Immature natural killer cell (primary cell): ENCODE results near the gene CFHR5. TPM values are rescaled to one million over a fixed set of nuclear protein-coding genes. Genes with fewer than 3 reads are reported as not detected.
"Not testable (repeated sequence)": the region's sequence is repeated elsewhere in the genome, so short reads cannot be mapped to it uniquely, and the experiment has no call there.

Experiments used
- DNase-seq, 3 donors: peaks; one replicate each; pipeline ENCODE4 v3.0.0; 2022; ENCODE audit warnings: mixed read lengths in 1 of 3
- H3K27ac Mint-ChIP-seq, 6 donors: one replicate each; pipeline ENCODE4 v1.8.0; 2020; ENCODE audit warnings: mixed read lengths in 6 of 6, mild to moderate bottlenecking in 5 of 6, inconsistent platforms in 4 of 6, moderate library complexity in 3 of 6
- H3K27me3 Mint-ChIP-seq, 3 donors: one replicate each; pipeline ENCODE4 v1.8.0; 2020 to 2021; ENCODE audit warnings: low read depth in 3 of 3, mild to moderate bottlenecking in 3 of 3, mixed read lengths in 3 of 3, moderate library complexity in 3 of 3, inconsistent platforms in 1 of 3
- H3K36me3 Mint-ChIP-seq, 3 donors: one replicate each; pipeline ENCODE4 v1.8.0; 2020; ENCODE audit warnings: mixed read lengths in 3 of 3, inconsistent platforms in 2 of 3, mild to moderate bottlenecking in 2 of 3
- H3K4me1 Mint-ChIP-seq, 2 donors: one replicate each; pipeline ENCODE4 v1.8.0; 2020; ENCODE audit warnings: inconsistent platforms in 2 of 2, mild to moderate bottlenecking in 2 of 2, mixed read lengths in 2 of 2, moderate library complexity in 1 of 2
- H3K4me3 Mint-ChIP-seq, 5 donors: one replicate each; pipeline ENCODE4 v1.8.0; 2020; ENCODE audit warnings: mild to moderate bottlenecking in 5 of 5, mixed read lengths in 5 of 5, inconsistent platforms in 3 of 5, moderate library complexity in 3 of 5
- H3K9me3 Mint-ChIP-seq, 6 donors: one replicate each; pipeline ENCODE4 v1.8.0; 2020; ENCODE audit warnings: mild to moderate bottlenecking in 6 of 6, mixed read lengths in 6 of 6, inconsistent platforms in 4 of 6, moderate library complexity in 3 of 6
- polyA plus RNA-seq, 3 donors: library from polyadenylated mRNA; unstranded; fragments of 300-500 nt; fragmentation: Illumina TruSeq; gene quantifications; one replicate each; pipeline ENCODE4 v1.2.3, GENCODE V29; 2021

The CFHR5 gene
- polyA plus RNA-seq: not detected

GRCh38 chr1:196977278-196977677 lies at the start of gene CFHR5:
Gene CFHR5, plus strand, starts transcription at chr1:196977556. Its CDS starts 109 bp downstream, at chr1:196977665.
- Mint-ChIP-seq H3K9me3 (peaks cover 0 to 3% (median 0%) of the 10 kb centered on the region in 6 donors), H3K36me3 (no peaks in the 10 kb centered on the region), H3K4me3 (no peak within 1 kb of the TSS), H3K27me3 (peaks cover 0 to 3% (median 0%) of the 10 kb centered on the region in 3 donors), H3K27ac (no peak within 1 kb of the TSS), H3K4me1 (no peaks in the 10 kb centered on the region)
- no peak for DNase-seq

DNA sequence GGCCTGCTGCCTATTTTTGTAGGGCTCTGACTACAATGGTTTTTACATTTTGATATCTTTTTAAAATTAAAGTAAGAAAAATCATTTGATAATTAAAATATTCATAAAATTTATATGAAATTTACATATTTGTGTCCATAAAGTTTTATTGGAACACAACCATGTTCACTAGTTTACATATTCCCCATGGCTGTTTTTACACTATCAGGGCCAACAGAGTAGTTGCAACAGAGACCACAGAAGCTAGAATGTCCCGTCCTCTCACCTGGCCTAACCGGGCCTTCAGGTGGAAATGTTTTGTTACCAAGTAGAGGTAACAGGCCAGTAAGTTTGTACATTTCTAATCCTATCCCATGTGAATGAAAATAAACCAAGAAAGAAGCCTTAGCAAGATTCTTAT lies 44.5 kb upstream of the CFHR5 start:
- H3K36me3 Mint-ChIP-seq, H3K27me3 Mint-ChIP-seq, H3K4me3 Mint-ChIP-seq, H3K4me1 Mint-ChIP-seq, H3K27ac Mint-ChIP-seq, DNase-seq: not testable (repeated sequence)
- H3K9me3 Mint-ChIP-seq: peaks cover 2 to 14% (median 4%) of the 10 kb centered on the region in 6 donors

DNA sequence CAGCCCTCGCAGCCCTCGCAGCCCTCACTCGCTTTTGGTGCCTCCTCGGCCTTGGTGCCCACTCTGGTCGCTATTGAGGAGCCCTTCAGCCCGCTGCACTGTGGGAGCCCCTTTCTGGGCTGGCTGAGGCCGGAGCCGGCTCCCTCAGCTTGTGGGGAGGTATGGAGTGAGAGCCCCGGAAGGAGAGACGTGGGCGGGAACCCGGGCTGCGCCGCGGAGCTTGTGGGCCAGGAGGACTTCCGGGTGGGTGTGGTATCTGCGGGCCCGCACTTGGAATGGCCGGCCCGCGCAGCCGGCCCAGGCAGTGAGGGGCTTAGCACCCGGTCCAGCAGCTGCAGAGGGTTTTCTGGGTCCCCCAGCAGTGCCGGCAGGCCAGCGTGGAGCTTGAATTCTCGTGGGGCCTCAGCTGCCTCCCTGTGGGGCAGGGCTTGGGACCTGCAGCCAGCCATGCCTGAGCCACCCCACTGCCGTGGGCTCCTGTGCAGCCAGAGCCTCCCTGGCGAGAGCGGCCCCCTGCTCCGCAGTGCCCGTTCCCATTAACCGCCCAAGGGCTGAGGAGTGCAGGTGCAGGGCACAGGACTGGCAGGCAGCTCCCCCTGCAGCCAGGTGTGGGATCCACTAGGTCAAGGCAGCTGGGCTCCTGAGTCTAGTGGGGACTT lies 43.7 kb upstream of the CFHR5 start:
- DNase-seq: no peak
- no peaks in the 10 kb centered on the region for H3K4me1 Mint-ChIP-seq
- H3K4me3 Mint-ChIP-seq: no peak overlapping the region
- H3K9me3 Mint-ChIP-seq: peaks cover 2 to 17% (median 4%) of the 10 kb centered on the region in 6 donors
- H3K27me3 Mint-ChIP-seq: no peaks in the 10 kb centered on the region
- no peak overlapping the region for H3K27ac Mint-ChIP-seq
- peaks cover 0 to 3% (median 0%) of the 10 kb centered on the region in 3 donors for H3K36me3 Mint-ChIP-seq

- H3K4me1 Mint-ChIP-seq, DNase-seq, H3K36me3 Mint-ChIP-seq, H3K27me3 Mint-ChIP-seq, H3K4me3 Mint-ChIP-seq, H3K27ac Mint-ChIP-seq: not testable (repeated sequence)
- H3K9me3 Mint-ChIP-seq: peaks cover 2 to 20% (median 7%) of the 10 kb centered on the region in 6 donors
These were observed 35.9 kb upstream of the CFHR5 start for GRCh38 chr1:196941474-196941873.

DNA sequence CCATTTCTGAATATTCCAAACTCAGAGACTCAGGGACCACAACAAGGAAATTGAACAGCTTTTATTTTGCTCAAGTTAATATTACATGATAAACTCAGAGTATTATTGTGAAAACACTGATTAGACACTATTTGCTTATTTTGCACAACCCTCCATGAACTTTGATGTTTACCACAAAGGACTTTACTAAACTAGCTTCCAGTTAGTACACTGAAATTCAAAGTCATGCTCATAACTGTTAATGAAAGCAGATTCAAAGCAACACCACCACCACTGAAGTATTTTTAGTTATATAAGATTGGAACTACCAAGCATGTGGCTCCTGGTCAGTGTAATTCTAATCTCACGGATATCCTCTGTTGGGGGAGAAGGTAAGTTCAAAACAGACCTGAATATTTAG lies 33.8 kb upstream of the CFHR5 start, which contains the start of gene CFHR2:
Gene CFHR2, plus strand, starts transcription at position 171 of the 400 bp plus-strand sequence. Its CDS starts 143 bp downstream, at position 314.
- not testable (repeated sequence) for H3K27me3 Mint-ChIP-seq, H3K4me1 Mint-ChIP-seq, H3K27ac Mint-ChIP-seq, DNase-seq, H3K36me3 Mint-ChIP-seq, H3K4me3 Mint-ChIP-seq
- peaks cover 0 to 11% (median 7%) of the 10 kb centered on the region in 6 donors for H3K9me3 Mint-ChIP-seq

- no peak for DNase-seq
- no peaks in the 10 kb centered on the region for H3K27me3 Mint-ChIP-seq
- peaks cover 0 to 5% (median under 1%) of the 10 kb centered on the region in 6 donors for H3K9me3 Mint-ChIP-seq
- H3K36me3 Mint-ChIP-seq: no peaks in the 10 kb centered on the region
- no peak overlapping the region for H3K4me3 Mint-ChIP-seq
- H3K27ac Mint-ChIP-seq: no peak overlapping the region
- H3K4me1 Mint-ChIP-seq: no peaks in the 10 kb centered on the region
These were observed 25.5 kb upstream of the CFHR5 start for GRCh38 chr1:196951711-196952394.

DNA sequence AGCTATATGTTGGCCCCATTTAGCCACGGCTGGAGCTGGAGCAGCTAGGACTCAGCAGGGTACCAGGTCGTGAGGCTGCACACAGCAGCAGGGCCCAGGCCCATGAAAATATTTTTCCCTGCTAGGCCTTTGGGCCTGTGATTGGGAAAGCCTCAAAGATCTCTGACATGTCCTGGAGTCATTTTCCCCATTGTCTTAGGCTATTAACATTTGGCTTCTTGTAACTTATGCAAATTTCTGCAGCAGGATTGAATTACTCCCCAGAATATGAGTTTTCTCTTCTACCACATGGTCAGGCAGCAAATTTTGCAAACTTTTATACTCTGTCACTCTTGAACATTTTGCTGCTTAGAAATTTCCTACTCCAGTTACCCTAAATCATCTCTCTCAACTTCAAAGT lies 22.6 kb upstream of the CFHR5 start:
- Mint-ChIP-seq H3K27ac (no peak overlapping the region), H3K27me3 (no peaks in the 10 kb centered on the region), H3K4me3 (no peak overlapping the region), H3K4me1 (no peaks in the 10 kb centered on the region), H3K9me3 (peaks cover 0 to 5% (median under 1%) of the 10 kb centered on the region in 6 donors), H3K36me3 (no peaks in the 10 kb centered on the region)
- DNase-seq: no peak

DNA sequence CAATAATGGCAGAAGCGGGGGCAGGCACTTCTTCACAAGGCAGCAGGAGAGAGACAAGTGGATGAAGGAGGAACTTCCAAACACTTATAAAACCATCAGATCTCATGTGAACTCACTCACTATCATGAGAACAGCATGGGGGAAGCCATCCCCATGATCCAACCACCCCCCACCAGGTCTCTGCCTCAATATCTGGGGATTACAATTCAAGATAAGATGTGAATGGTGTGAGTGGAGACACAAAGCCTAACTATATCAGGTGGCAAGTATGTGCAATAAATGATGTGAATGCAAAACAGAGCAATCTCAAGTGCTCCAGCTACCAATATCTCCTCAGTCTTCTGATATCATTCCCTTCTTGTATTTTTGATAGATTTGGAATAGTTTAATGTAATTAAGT lies 21.4 kb upstream of the CFHR5 start:
- Mint-ChIP-seq H3K4me1 (no peaks in the 10 kb centered on the region), H3K9me3 (peaks cover 0 to 4% (median 1%) of the 10 kb centered on the region in 6 donors), H3K36me3 (no peaks in the 10 kb centered on the region), H3K4me3 (no peak overlapping the region), H3K27me3 (no peaks in the 10 kb centered on the region), H3K27ac (no peak overlapping the region)
- DNase-seq: no peak

DNA sequence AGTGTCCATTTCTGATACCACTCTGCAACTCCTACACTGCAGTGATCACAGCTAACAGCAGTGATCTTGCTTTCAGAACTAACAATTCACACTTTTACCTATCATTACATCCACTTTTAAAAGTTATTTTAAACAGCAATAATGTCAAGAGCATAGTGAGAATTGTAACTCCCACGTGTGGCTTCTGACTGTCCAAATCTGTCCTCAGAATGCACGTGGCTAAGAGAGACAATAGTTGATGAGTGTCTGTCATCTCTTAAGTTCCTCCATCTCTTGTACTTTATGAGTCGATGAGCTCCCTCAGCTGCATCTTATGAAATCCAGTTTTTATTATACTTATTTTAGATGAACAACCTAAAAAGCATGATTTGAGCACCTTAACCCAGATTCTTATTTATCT lies 16.5 kb upstream of the CFHR5 start:
- no peaks in the 10 kb centered on the region for H3K27me3 Mint-ChIP-seq
- no peak overlapping the region for H3K27ac Mint-ChIP-seq
- H3K4me3 Mint-ChIP-seq: no peak overlapping the region
- no peak for DNase-seq
- no peaks in the 10 kb centered on the region for H3K4me1 Mint-ChIP-seq
- no peaks in the 10 kb centered on the region for H3K36me3 Mint-ChIP-seq
- peaks cover 0 to 9% (median 3%) of the 10 kb centered on the region in 6 donors for H3K9me3 Mint-ChIP-seq

DNA sequence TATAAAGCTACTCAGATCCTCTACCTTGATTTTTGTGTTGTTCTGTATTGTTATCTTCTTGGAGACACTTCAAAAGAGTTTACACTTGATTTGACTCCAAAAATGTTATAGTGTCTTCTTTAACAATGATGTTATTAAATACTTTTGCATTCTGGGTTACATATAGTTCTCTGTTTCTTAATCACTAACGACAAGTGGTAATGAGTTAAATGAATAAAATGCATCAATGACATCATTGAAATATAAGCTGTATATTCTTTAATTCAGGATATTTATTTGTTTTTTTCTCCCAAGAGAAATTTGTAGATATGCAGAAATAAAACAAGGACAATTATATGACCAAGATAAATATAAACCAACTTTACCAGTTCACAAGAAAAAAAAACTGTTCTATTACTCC lies 7.2 kb upstream of the CFHR5 start:
- Mint-ChIP-seq H3K9me3 (peaks cover 0 to 5% (median 0%) of the 10 kb centered on the region in 6 donors), H3K4me1 (no peaks in the 10 kb centered on the region), H3K27ac (no peak overlapping the region), H3K27me3 (peaks cover 0 to 4% (median 0%) of the 10 kb centered on the region in 3 donors), H3K36me3 (no peaks in the 10 kb centered on the region), H3K4me3 (no peak overlapping the region)
- DNase-seq: no peak

GRCh38 chr1:196976278-196976677 lies 1.1 kb upstream of the CFHR5 start:
- Mint-ChIP-seq H3K4me3 (no peak overlapping the region), H3K27ac (no peak overlapping the region), H3K4me1 (no peaks in the 10 kb centered on the region), H3K9me3 (peaks cover 0 to 3% (median 0%) of the 10 kb centered on the region in 6 donors), H3K36me3 (no peaks in the 10 kb centered on the region), H3K27me3 (peaks cover 0 to 3% (median 0%) of the 10 kb centered on the region in 3 donors)
- no peak for DNase-seq

GRCh38 chr1:196980859-196981258 lies 3.5 kb downstream of the CFHR5 start:
- H3K9me3 Mint-ChIP-seq: peaks cover 0 to 3% (median under 1%) of the 10 kb centered on the region in 6 donors
- no peak for DNase-seq
- peaks cover 0 to 3% (median 0%) of the 10 kb centered on the region in 3 donors for H3K27me3 Mint-ChIP-seq
- H3K4me1 Mint-ChIP-seq: no peaks in the 10 kb centered on the region
- no peak overlapping the region for H3K4me3 Mint-ChIP-seq
- no peak overlapping the region for H3K27ac Mint-ChIP-seq
- H3K36me3 Mint-ChIP-seq: no peaks in the 10 kb centered on the region

DNA sequence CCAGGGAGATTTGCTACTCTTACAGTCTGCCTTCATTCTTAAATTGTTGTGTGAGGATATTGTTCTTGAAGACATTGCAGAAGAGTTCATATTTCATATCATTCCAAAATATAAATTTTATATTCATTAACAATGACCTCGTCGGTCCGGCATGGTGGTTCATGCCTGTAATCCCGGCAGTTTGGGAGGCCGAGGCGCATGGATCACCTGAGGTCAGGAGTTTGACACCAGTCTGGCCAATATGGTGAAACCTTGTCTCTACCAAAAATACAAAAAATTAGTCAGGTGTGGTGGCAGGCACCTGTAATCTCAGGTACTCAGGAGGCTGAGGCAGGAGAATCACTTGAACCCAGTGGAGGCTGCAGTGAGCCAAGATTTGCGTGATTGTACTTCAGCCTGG lies 4.9 kb downstream of the CFHR5 start:
- not testable (repeated sequence) for H3K27ac Mint-ChIP-seq, H3K4me3 Mint-ChIP-seq, H3K9me3 Mint-ChIP-seq, DNase-seq, H3K36me3 Mint-ChIP-seq, H3K27me3 Mint-ChIP-seq, H3K4me1 Mint-ChIP-seq

DNA sequence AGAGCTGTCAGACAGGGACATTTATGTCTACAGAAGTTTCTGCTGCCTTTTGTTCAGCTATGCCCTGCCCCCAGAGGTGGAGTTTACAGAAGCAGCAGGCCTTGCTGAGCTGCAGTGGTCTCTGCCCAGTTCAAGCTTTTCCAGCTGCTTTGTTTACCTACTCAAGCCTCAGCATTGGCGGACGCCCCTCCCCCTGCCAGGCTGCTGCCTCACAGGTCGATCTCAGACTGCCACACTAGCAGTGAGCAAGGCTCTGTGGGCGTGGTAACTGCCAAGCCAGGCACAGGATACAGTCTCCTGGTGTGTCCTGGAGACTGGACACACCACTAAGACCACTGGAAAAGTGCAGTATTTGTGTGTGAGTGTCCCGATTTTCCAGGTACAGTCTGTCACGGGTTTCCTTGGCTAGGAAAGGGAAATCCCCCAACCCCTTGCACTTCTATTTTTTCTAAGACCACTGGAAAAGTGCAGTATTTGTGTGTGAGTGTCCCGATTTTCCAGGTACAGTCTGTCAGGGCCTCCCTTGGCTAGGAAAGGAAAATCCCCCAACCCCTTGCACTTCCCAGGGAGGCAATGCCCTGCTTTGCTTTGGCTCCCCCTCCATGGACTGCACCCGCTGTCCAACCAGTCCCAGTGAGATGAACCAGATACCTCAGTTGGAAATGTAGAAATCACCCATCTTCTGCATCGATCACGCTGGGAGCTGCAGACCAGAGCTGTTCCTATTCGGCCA lies 14.7 kb downstream of the CFHR5 start:
- not testable (repeated sequence) for H3K4me1 Mint-ChIP-seq, H3K4me3 Mint-ChIP-seq, H3K27ac Mint-ChIP-seq, H3K36me3 Mint-ChIP-seq, DNase-seq, H3K27me3 Mint-ChIP-seq
- peaks cover 0 to 15% (median 6%) of the 10 kb centered on the region in 6 donors for H3K9me3 Mint-ChIP-seq
